Occipital lobe (tissue), 2 donors: ENCODE data around the gene NCOA7. TPM values are rescaled to one million over a fixed set of nuclear protein-coding genes. Genes with fewer than 3 reads are reported as not detected.
"Not testable (repeated sequence)": the region's sequence is repeated elsewhere in the genome, so short reads cannot be mapped to it uniquely, and the experiment has no call there.

Experiments used
- DNase-seq: peaks from one replicate; lab custom pipeline; 2025; lab: John Stamatoyannopoulos, UW
- total RNA-seq: library from RNA; depleted of rRNA; stranded (reverse); fragments of >200 nt; gene quantifications from one replicate; pipeline ENCODE4 v1.2.3, GENCODE V29; 2014

NCOA7 gene
- total RNA-seq, 1 donor from 2014 or later, result 33.5 TPM

DNA sequence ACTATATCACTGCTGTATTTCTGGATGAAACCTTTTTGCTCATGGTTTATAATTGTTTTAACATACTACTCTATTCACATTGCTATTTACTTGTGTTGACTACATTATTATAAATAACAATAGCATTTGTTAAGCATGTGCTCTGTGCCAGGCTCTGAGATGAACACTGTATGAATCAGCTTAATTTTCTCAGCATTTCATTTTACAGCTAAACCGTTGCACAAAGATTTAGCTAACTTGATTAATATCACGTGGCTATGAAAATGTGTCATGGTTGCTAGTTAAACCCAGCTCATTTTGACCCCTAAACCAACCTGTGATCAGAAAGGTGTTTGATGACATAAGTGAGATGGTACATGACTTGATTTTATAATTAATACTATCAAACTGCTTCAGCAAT is 77.5 kb downstream of the NCOA7 start:
- DNase-seq, result no peak

DNA sequence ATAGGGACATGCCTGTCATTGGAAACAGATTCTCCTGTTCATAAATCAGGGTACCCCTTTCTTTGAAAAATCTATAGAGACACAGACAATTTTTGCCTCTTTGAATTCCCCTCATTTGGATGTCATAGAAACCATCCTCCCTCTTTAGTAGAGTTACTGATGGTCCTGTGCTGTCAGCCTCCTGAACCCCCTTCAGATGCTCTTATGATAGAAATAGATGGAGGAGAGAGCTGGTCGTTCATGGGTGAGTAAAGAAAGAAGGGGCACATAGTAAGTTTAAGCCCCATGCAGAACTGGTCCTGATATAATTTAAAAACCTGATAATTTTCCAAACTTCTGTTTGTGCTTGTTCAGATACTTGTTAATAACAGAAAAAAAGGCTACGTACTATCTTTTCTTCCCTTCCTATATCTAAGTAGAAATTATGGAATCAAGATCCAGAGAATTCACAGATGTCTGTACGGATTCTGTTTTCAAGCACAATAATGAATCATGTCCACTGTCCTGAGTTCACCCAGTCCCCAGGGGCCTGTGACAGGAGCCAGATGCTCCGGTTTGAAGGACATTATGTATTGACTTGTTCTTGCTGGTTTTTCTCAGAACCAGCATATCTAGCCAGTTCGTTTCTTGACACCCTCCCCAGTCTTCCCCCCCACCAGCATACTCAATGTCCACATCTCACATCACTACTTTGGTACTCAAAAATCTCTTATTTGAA is 78.1 kb downstream of the NCOA7 start:
- DNase-seq, result peak; percentile 9

DNA sequence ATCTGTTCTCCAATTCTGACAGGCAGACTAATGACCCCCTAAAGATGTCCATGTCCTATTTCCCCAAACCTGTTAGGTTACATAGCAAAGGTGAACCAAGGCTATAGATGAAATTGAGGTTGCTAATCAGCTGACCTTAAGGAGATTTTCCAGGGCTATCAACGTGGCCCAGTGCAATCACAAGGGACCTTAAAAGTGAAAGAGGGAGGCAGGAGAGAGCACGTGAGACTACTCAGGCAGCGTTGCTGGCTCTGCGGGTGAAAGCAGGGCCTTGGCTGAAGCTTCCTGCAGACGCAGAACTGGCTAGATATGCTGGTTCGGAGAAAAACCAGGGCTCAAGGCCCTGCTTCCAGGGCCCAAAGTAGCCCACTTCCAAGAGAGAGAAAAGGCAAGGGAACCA is 78.7 kb downstream of the NCOA7 start:
- no peak for DNase-seq

DNA sequence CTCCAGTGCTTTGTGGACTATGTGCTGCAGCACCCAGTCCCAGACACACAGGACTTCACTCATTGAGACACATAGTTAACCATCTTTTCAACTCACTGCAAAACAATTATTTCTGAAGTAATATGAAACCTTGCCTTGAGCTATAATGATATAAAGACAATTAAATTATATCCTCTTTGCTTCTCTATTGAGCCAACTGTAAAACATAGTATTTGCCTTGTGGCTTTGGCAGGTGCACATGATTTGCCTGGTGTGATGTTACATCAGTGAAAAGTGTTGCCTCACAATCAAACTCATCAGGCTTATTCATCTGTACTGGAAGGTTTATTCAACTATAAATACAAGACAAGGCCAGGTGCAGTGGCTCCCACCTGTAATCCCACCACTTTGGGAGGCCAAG is 80.6 kb downstream of the NCOA7 start:
- no peak for DNase-seq

GRCh38 chr6:125872259-125872921 is 81.6 kb downstream of the NCOA7 start:
- DNase-seq, result no peak

DNA sequence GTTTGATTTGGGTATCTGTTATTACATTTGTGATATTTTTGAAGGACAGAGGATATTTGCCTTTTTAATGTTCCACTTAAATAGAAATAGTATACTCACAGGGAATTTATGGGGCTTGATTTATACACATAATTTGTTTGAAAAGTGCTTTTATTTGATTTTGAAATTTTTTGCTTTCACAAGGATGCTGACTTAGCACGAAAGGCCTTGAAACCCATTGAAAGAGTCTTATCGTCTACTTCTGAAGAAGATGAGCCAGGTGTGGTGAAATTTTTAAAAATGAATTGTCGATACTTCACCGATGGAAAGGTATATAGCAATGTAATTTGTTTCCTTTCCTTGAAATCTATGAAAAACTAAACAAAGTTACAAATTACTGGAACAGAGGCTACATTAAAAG is 91.5 kb downstream of the NCOA7 start:
- no peak for DNase-seq

DNA sequence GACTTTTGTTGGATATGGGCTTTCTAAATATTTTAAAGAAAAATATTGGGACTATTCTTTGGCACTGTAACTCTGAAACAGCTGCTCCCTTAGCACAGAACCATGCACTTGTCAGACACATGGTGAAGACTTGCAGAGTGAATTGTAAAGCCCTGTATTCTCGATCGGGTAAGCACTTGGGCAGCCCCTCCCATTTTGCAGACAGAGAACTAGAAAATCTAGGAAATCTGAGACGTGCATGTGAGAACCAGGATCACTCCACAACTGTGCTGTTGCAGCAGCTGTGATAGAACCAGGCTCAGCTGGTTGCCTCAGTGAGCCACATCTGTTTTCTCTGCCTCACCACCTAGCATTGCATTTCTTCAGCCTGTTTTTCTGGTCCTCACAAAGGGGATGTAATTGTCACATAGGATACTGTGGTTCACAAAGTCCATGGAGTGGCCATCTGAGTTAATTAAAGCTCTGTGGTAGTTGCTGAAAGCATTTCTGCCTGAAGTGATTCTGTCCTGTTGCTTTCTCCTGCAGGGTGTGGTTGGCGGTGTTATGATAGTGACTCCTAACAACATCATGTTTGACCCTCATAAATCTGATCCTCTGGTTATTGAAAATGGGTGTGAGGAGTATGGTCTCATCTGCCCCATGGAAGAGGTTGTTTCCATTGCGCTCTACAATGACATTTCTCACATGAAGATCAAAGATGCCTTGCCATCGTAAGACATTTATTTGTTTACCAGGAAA is 94.0 kb downstream of the NCOA7 start:
- no peak for DNase-seq

GRCh38 chr6:125886021-125886420 is 95.3 kb downstream of the NCOA7 start:
- DNase-seq, result no peak

GRCh38 chr6:125886914-125887313 is 96.2 kb downstream of the NCOA7 start:
- no peak for DNase-seq

- DNase-seq, result no peak
Observed at GRCh38 chr6:125887372-125887771, 96.6 kb downstream of the NCOA7 start.

GRCh38 chr6:125888989-125889656 is 98.4 kb downstream of the NCOA7 start:
- DNase-seq, result no peak

- no peak for DNase-seq
Observed at GRCh38 chr6:125899726-125900182, 109.0 kb downstream of the NCOA7 start.

DNA sequence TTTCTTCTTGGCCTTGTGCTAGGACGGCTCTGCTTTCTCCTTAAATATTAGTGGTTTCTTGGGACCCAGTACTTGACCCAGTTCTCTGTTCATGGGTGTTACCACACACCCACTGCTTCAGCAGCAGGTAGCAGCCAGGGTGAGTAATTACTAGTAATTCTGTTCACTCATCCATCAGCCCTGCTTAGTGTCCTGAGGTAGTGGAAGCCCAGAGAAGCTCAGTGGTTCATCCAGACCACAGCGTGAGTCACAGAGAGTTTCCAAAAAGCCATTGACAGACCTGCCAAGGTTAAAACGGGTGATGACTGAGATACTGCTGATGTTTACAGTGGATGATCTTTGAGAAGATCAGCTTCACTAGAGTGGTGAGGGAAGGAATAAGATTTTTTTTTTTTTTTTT is 114.1 kb downstream of the NCOA7 start:
- no peak for DNase-seq

- no peak for DNase-seq
Observed at GRCh38 chr6:125906158-125906998, 115.6 kb downstream of the NCOA7 start.

DNA sequence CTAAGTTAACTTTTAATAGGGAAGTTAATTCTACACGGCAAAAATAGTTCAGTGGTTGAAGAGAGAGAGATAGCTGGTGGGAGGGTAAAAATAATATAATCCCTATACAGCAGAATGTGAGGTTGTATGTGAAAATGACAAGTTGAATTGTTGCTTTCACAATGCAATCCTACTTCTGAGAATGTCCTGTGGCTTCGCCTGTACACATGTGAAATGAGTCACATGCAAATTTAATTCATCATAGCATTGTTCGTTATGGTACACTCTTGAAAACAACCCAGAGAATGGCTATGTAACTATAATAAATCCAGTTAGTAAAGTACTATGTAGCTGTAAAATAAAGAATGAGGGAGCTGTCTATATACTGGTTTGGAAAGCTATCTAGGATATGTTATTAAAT is 119.8 kb downstream of the NCOA7 start:
- no peak for DNase-seq

DNA sequence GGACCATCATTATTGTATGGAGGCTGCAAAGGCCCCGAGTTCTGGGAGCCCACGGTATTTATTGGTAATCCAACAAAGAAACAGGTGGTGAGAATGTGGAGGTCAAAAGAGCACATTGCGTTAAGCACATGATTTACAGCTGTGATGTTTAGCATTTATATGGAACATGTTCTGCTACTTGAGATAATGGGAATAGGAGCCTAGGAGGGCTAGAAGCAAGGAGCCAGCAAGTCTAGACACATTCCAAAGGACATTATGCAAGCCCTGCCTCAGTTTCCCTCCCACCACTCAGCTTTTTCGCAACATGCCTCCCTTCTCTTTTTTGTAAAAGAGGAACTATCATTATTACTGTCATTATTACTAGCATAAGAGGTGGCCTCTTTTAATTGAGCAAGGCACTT is 120.3 kb downstream of the NCOA7 start:
- DNase-seq, result not testable (repeated sequence)

GRCh38 chr6:125912430-125912829 is 121.7 kb downstream of the NCOA7 start:
- DNase-seq, result not testable (repeated sequence)

DNA sequence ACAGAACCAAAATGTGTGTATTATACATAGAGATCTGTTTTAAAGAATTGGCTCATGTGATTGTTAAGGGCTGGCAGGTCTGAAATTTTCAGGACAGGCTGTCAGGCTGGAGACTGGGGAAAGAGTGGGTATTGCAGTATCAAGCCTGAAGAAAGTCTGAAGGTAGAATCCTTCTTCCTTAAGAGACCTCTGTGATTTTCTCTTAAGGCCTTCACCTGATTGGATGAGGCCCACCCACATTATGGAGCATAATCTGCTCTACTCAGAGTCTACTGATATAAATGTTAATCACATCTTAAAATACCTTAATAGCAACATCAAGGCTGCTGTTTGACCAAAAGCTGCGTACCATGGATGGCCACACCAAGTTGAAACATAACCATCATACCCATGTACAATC is 122.4 kb downstream of the NCOA7 start:
- DNase-seq, result no peak

GRCh38 chr6:125913864-125914351 is 123.1 kb downstream of the NCOA7 start:
- DNase-seq, result no peak

GRCh38 chr6:125918230-125918629 is 127.5 kb downstream of the NCOA7 start:
- no peak for DNase-seq
